ENCODE measurements around the gene MRPL38.

The MRPL38 gene

DNA sequence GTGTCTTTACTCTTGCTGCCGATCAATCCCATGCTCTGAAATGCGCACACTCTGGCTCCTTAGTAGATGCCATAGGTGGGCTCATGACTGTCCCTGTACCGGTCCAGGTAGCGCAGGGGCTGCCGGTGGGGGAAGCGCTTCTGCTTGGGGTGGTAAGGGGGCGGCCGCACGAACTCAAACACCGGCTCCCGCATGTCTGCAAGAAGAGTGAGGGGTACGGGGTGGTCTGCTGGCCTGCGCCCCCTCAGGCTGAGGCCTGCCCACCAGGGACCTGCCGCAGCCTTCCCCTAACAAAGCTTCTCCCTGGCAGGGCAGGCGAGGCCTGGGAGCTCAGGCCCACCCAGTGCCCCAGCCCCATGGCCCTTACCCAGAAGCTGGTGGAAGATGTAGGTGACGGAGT is 5.9 kb downstream of the MRPL38 start:
- Mint-ChIP-seq H3K36me3 (ENCODE audit: low read depth) (peaks cover 18% of the 10 kb centered on the region), H3K9me3 (no peaks in the 10 kb centered on the region), H3K27me3 (ENCODE audit: low read depth, poor library complexity) (peaks cover 8% of the 10 kb centered on the region), H3K27ac (no peak overlapping the region), H3K4me3 (no peak overlapping the region), H3K4me1 (peaks cover 28% of the 10 kb centered on the region)
- DNase-seq = no peak
- TF ChIP-seq CTCF (IDR thresholded peaks at IDR 0.05) = no peak

GRCh38 chr17:75898065-75898464 is 6.6 kb downstream of the MRPL38 start:
- Mint-ChIP-seq H3K4me3 (peak overlapping the region; percentile 74), H3K36me3 (ENCODE audit: low read depth) (peaks cover 18% of the 10 kb centered on the region), H3K4me1 (peaks cover 31% of the 10 kb centered on the region), H3K9me3 (no peaks in the 10 kb centered on the region), H3K27me3 (ENCODE audit: low read depth, poor library complexity) (peaks cover 9% of the 10 kb centered on the region), H3K27ac (no peak overlapping the region)
- no peak for DNase-seq
- TF ChIP-seq CTCF (IDR thresholded peaks at IDR 0.05) = no peak

- H3K27ac Mint-ChIP-seq = peak overlapping the region; percentile 39
- TF ChIP-seq CTCF (IDR thresholded peaks at IDR 0.05) = no peak
- H3K4me1 Mint-ChIP-seq = peaks cover 31% of the 10 kb centered on the region
- H3K4me3 Mint-ChIP-seq = peak overlapping the region; percentile 74
- peaks cover 18% of the 10 kb centered on the region for H3K36me3 Mint-ChIP-seq (ENCODE audit: low read depth)
- H3K9me3 Mint-ChIP-seq = no peaks in the 10 kb centered on the region
- DNase-seq = no peak
- peaks cover 9% of the 10 kb centered on the region for H3K27me3 Mint-ChIP-seq (ENCODE audit: low read depth, poor library complexity)
Measured at GRCh38 chr17:75897160-75898019, 7.3 kb downstream of the MRPL38 start.

- peaks cover 31% of the 10 kb centered on the region for H3K4me1 Mint-ChIP-seq
- TF ChIP-seq CTCF (IDR thresholded peaks at IDR 0.05) = no peak
- peaks cover 18% of the 10 kb centered on the region for H3K36me3 Mint-ChIP-seq (ENCODE audit: low read depth)
- peak within 1 kb of the TSS; percentile 74 for H3K4me3 Mint-ChIP-seq
- no peaks in the 10 kb centered on the region for H3K9me3 Mint-ChIP-seq
- peaks cover 9% of the 10 kb centered on the region for H3K27me3 Mint-ChIP-seq (ENCODE audit: low read depth, poor library complexity)
- DNase-seq = peak; percentile 84
- H3K27ac Mint-ChIP-seq = peak within 1 kb of the TSS; percentile 39
Measured at GRCh38 chr17:75896415-75897159, 8.1 kb downstream of the MRPL38 start, which contains the start of gene TRIM65. TRIM65 (minus strand) TSS chr17:75896951; CDS start chr17:75896937, 14 bp downstream.

GRCh38 chr17:75895370-75896155 is 9.1 kb downstream of the MRPL38 start:
- Mint-ChIP-seq H3K27me3 (ENCODE audit: low read depth, poor library complexity) (peaks cover 9% of the 10 kb centered on the region), H3K9me3 (no peaks in the 10 kb centered on the region), H3K27ac (no peak overlapping the region), H3K4me3 (peak overlapping the region; percentile 74), H3K36me3 (ENCODE audit: low read depth) (peaks cover 19% of the 10 kb centered on the region), H3K4me1 (peaks cover 31% of the 10 kb centered on the region)
- DNase-seq = peak; percentile 46
- TF ChIP-seq CTCF (IDR thresholded peaks at IDR 0.05) = peak; percentile 37

All from nephron progenitor cell (in vitro differentiated cells).